Measurements from ENCODE around the gene FCER1G.

GRCh38 chr1:161206411-161207140 lies 8.5 kb upstream of the FCER1G start:
- TF ChIP-seq POLR2AphosphoS5 (IDR thresholded peaks at IDR 0.05) (no peak), SMC3 (conservative IDR thresholded peaks at IDR 0.05; ENCODE audit: poor library complexity) (no peak), CTCF (IDR thresholded peaks at IDR 0.05; ENCODE audit: poor library complexity, severe bottlenecking) (no peak), RAD21 (conservative IDR thresholded peaks at IDR 0.05) (no peak), EZH2 (IDR thresholded peaks at IDR 0.05; ENCODE audit: borderline replicate concordance, insufficient read depth, low read length, poor library complexity, severe bottlenecking) (no peak), EP300 (conservative IDR thresholded peaks at IDR 0.05; ENCODE audit: poor library complexity, severe bottlenecking) (no peak), REST (IDR thresholded peaks at IDR 0.05; ENCODE audit: borderline replicate concordance) (no peak)
